T-helper 1 cell treated with Interleukin-12 subunit alpha and Interleukin-12 subunit beta and Interleukin-4 antibody, amounts not matched to agents 30 ng/mL and 1 ng/mL, for 36 hours (primary cell): ENCODE data around the gene STIM2. TPM values are rescaled to one million over a fixed set of nuclear protein-coding genes. Genes with fewer than 3 reads are reported as not detected.

Experiments used
- intact Hi-C: fragments of 100-400 bp; cut with micrococcal nuclease; formaldehyde crosslinking; loops from one replicate; pipeline ENCODE4 v1.15.1; 2024
- total RNA-seq: library from RNA; stranded (reverse); gene quantifications from 2 replicates; pipeline ENCODE4 v1.2.3, GENCODE V29; 2022

STIM2 gene
- total RNA-seq, 1 donor from 2014 or later, result 56.7 TPM

GRCh38 chr4:27068151-27068867 lies 207.7 kb downstream of the STIM2 start:
- intact Hi-C loops, result no loop called here
